ENCODE data around the gene DTD2. TPM values are rescaled to one million over a fixed set of nuclear protein-coding genes. Genes with fewer than 3 reads are reported as not detected.
A peak's percentile ranks its signal among the peaks of the same experiment; 100 is the strongest.
"Not testable (repeated sequence)": the region's sequence is repeated elsewhere in the genome, so short reads cannot be mapped to it uniquely, and the experiment has no call there.

Gene DTD2
- total RNA-seq, 1 donor from 2014 or later: 40.5 TPM

- DNase-seq (ENCODE audit: low read depth): peak; percentile 67
These were observed 15.8 kb downstream of the DTD2 start for GRCh38 chr14:31441273-31442111.

DNA sequence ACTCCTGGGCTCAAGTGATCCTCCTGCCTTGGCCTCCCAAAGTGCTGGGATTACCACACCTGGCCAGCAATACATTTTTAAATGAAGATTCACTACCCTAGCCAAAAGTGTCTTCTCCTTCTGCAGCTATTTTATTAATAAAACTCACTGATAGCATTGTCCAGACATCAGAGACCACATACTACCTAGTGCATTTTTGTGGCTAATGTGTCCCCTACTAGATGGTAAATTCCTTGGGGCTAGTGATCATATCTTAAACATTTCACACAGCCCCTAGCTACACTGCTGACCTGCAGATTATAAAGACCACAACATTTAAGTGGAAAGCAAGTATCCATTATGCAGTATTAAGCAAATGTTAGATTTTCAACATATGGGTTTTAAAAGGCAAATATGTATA lies 17.0 kb downstream of the DTD2 start:
- no peak for DNase-seq (ENCODE audit: low read depth)

GRCh38 chr14:31439561-31439960 lies 17.7 kb downstream of the DTD2 start:
- DNase-seq (ENCODE audit: low read depth): no peak

GRCh38 chr14:31437045-31437691 lies 20.1 kb downstream of the DTD2 start:
- DNase-seq (ENCODE audit: low read depth): not testable (repeated sequence)

GRCh38 chr14:31435276-31435675 lies 22.0 kb downstream of the DTD2 start:
- DNase-seq (ENCODE audit: low read depth): no peak

GRCh38 chr14:31430634-31431264 lies 26.6 kb downstream of the DTD2 start:
- DNase-seq (ENCODE audit: low read depth): no peak

DNA sequence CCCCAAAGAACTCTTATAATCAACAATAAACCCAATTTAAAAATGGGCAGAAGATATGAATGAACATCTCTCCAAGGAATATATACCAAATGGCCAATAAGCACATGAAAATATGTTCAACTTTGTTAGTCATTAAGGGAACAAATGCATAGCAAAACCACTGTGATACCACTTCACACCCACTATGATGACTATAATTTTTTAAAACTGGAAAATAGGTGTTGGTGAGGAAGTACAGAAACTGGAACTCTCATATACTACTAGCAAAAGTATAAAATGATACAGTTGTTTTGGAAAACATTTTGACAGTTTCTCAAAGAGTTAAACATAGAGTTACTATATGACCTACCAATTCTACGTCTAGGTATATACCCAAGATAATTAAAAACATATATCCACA lies 27.5 kb downstream of the DTD2 start:
- DNase-seq (ENCODE audit: low read depth): no peak

DNA sequence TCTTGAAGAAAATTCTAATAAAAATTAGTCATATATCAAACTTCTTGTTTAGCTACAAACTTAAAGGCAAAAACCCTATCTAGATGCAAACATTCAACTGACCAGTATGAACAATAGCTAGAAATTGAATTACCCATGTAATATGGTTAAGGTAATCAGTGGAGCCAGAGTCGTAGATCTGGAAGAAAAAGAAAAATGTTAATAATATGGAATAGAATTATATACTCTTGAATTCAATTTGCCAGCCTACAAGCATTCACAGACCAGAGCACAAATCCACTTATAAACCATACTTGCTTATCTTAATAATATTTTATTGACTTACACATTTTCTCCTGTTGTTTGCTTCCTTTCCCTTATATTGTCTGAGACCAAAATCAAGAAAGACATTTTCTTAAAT lies 29.3 kb downstream of the DTD2 start:
- no peak for DNase-seq (ENCODE audit: low read depth)

DNA sequence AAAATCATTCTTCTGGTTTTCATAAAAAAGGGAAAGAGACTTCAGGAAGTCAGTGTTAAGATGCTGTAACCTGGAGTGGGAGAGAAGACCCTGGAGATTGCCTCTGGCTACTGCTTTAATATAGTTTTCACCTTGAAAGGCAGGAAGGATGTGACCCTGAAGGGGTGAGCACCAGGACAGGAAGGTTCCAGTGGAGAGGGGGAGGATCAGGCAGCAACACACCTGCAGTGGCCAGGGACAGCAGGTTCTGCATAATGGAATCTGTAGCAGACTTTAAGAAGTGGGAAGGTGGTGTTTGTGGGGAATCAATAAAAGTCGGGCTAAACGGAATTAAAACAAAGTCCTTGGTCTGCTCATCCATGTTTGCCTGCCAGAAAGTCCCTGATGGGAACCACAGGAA lies 30.6 kb downstream of the DTD2 start:
- no peak for DNase-seq (ENCODE audit: low read depth)

GRCh38 chr14:31425905-31426304 lies 31.4 kb downstream of the DTD2 start:
- DNase-seq (ENCODE audit: low read depth): no peak

DNA sequence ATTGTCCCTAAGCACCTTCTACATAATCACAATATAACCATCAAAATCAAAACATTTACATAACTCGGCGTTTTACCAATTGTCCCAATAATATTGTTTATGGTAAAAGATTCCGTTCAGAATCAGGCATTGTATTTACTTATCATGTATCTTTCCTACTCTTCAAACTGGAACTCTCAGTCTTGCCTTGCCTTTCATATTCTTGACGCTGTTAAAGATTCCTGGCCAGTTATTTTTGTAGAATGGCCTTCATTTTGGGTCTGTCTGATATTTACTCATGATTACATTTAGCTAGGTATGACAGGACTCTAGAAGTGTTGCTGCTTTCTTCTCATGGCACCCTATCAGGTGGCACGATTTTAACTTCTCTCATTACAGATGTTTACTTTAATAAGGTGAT lies 36.1 kb downstream of the DTD2 start:
- DNase-seq (ENCODE audit: low read depth): no peak

GRCh38 chr14:31420319-31421111 lies 36.8 kb downstream of the DTD2 start, which contains the start of gene HEATR5A:
Gene HEATR5A, minus strand, starts transcription at chr14:31420550. Its CDS starts 17,575 bp downstream, at chr14:31402975.
- peak; percentile 81 for DNase-seq (ENCODE audit: low read depth)

GRCh38 chr14:31419967-31420318 lies 37.4 kb downstream of the DTD2 start:
- DNase-seq (ENCODE audit: low read depth): peak; percentile 40

- no peak for DNase-seq (ENCODE audit: low read depth)
These were observed 37.9 kb downstream of the DTD2 start for GRCh38 chr14:31419179-31419966.

DNA sequence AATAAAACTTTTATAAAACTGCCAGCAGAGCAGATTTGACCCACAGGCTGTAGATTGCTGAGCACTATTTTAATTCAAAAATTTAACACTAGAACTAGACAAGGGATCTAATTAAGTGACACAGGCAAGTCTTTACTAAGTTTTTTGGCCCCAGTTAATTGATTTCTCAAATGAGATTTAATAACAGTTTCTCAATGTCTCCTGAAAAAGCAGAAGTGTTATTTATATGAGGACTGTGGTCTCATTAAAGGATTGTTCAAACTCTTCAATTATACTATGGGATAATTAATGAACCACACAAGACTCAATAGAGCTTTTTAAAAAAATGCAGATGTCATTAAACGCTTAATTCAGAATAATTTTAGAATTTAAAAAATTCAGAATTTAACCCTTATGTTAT lies 38.9 kb downstream of the DTD2 start:
- DNase-seq (ENCODE audit: low read depth): no peak

DNA sequence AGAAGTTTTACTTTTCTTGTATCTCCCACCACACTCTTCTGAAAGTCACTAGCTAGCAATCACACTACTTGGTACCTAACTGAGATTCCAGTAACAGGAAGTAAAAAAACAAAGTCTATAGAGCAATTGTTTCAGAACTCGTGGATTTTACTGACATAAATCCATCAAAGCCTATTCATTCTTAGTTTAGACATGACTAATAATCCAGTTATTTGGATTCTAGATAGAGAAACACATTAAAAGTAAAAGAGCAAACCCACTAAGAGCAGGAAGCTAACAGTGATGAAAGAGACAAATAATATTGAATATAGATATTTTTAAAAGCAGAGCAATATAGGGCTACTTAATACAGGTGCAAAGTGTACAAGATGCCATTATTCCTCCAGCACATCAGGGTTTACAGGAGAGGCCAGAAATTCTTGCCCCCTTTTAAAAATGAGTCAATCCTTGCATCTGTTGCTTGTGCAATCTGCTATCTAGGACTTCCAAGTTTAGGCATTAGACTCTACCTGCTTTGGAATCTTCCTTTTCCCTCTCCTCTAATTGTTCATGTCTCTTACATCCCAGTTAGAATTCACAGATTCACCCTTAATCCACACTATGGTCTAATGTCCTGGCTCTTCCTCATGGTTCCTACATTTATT lies 43.0 kb downstream of the DTD2 start:
- peak; percentile 72 for DNase-seq (ENCODE audit: low read depth)

- DNase-seq (ENCODE audit: low read depth): peak; percentile 23
These were observed 46.0 kb downstream of the DTD2 start for GRCh38 chr14:31411218-31411727.

DNA sequence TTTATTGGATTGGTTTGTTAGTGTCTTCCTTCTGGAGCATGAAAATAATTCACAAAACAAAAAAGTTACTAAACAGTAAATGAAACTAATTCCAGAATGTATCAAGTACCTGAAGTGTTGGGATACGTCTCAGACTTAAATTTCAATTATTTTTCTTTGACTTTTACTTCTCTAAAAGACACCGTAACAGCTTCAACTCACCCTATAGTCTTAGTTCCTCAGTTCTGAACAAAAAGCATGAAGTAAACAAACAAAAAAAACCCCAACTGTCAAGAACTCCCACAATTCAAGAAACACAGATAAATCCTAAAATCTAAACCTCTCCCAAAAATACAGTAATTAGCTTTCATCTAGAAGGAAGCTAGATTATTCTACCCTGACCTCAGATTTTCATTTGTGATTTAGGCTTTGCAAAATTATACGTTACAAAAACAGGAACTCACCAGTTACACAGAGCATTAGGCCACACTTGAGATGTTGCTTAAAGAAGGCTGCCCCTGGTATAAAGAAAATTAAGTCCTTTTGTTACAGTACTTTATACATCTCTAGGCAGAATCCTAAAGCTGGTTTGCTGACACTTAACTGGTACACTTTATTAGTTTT lies 47.2 kb downstream of the DTD2 start:
- DNase-seq (ENCODE audit: low read depth): no peak

DNA sequence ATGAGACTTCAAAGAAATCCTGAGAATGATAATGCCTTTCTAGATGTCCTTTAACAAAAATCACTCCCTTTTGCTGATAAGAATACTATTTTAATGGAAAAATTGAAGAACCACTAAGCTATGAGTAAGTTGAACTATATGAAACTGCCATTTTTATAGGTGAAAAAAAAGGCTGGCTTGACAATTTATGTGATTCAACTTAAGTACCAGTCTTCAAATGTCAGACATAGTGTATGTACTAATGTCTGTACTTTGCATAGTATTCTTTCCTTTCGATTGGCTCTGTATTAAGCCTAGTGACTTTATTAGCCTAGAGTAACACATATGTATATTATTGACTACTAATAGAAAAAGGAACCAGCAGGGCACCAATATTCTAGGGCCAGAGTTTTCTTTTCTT lies 48.9 kb downstream of the DTD2 start:
- no peak for DNase-seq (ENCODE audit: low read depth)

DNA sequence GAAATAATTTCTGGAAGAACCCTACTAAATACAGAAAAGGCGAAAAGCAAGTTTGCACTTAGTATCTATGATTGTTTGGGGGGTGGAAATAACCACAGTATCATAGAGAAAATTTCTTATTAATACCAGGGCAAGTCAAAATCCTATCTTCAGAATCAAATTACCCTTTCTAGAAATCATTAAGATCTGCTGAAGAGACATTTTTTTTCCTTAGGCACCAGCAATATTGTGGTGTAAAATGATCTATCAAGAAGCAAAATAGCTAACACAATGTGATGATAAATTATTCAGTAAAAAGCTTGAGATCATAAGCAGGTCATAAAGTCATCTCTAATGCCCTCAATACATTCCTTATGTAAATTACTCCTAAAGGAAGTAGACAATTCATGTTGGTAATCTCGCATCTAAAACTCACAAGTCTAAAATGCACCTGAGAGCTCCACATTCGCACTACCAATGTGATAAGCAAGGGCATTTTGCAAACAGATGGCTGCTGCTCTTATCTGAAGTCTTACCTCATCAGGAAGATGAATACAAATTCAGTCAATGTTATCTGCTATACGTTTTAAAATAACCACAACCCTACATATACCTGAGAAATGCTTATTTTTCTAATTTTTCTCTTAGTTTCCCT lies 51.6 kb downstream of the DTD2 start:
- DNase-seq (ENCODE audit: low read depth): no peak
